Measurements from ENCODE around the gene AGBL1. TPM values are rescaled to one million over a fixed set of nuclear protein-coding genes. Genes with fewer than 3 reads are reported as not detected.

The AGBL1 gene
- total and polyA plus RNA-seq, 2 experiments from 2014 or later = 0.03 TPM; not detected in 1

- peaks cover 12% of the 10 kb centered on the region for H3K36me3 Mint-ChIP-seq (ENCODE audit: low read depth)
- no peaks in the 10 kb centered on the region for H3K27me3 Mint-ChIP-seq (ENCODE audit: insufficient read depth, low read depth, poor library complexity)
- H3K79me2 ChIP-seq (replicated peaks; ENCODE audit: insufficient read depth) = no peaks in the 10 kb centered on the region
- no peak overlapping the region for H3K27ac Mint-ChIP-seq
- H4K20me1 ChIP-seq (replicated peaks; ENCODE audit: insufficient read depth) = no peaks in the 10 kb centered on the region
- no peak for ATAC-seq
- H3K4me3 Mint-ChIP-seq = no peak overlapping the region
- peaks cover 12% of the 10 kb centered on the region for H3K9me2 ChIP-seq (ENCODE audit: insufficient read depth)
- no peak for TF ChIP-seq CREB1 (CRISPR knock-in tag; IDR thresholded peaks at IDR 0.05; ENCODE audit: low read depth)
- TF ChIP-seq POLR2AphosphoS5 (IDR thresholded peaks at IDR 0.05; ENCODE audit: low read depth) = no peak
- no peak for TF ChIP-seq ZNF462 (CRISPR knock-in tag; IDR thresholded peaks at IDR 0.05)
- no peak for TF ChIP-seq NANOG (IDR thresholded peaks at IDR 0.05; ENCODE audit: borderline replicate concordance)
- TF ChIP-seq ZNF114 (CRISPR knock-in tag; IDR thresholded peaks at IDR 0.05) = no peak
- TF ChIP-seq JUNB (IDR thresholded peaks at IDR 0.05; ENCODE audit: unreplicated experiment) = no peak
- no peak for TF ChIP-seq EZH2 (IDR thresholded peaks at IDR 0.05; ENCODE audit: low read depth, unreplicated experiment)
- TF ChIP-seq EZH2phosphoT487 (IDR thresholded peaks at IDR 0.05; ENCODE audit: unreplicated experiment) = no peak
- TF ChIP-seq REST (IDR thresholded peaks at IDR 0.05; ENCODE audit: unreplicated experiment) = no peak
- TF ChIP-seq STAT1 (IDR thresholded peaks at IDR 0.05; ENCODE audit: unreplicated experiment) = no peak
- no peak for TF ChIP-seq CTCF (conservative IDR thresholded peaks at IDR 0.05; ENCODE audit: low read depth in 2 of 2)
- no peak for TF ChIP-seq ETS1 (IDR thresholded peaks at IDR 0.05)
- no peak for TF ChIP-seq ZNF331 (CRISPR knock-in tag; IDR thresholded peaks at IDR 0.05; ENCODE audit: low read depth)
- H3K4me1 ChIP-seq (ENCODE audit: insufficient read depth) = peaks cover 23% of the 10 kb centered on the region
- no peaks in the 10 kb centered on the region for H3F3A ChIP-seq (replicated peaks; ENCODE audit: low read depth)
- H3K9me3 Mint-ChIP-seq = peaks cover 9% of the 10 kb centered on the region; the same call in 1 of the 3 replicates
- H3K4me1 Mint-ChIP-seq = peaks cover 24% of the 10 kb centered on the region
- no peak for DNase-seq (ENCODE audit: low spot score)
- no peak overlapping the region for H3K27ac ChIP-seq (ENCODE audit: low read depth)
- H3K27me3 ChIP-seq (ENCODE audit: insufficient read depth) = no peaks in the 10 kb centered on the region
- H3K4me3 ChIP-seq = no peak overlapping the region
- H2AFZ ChIP-seq = 0 out of 2 replicates have a peak overlapping the region, but pooled peaks have one; percentile 23
- H3K4me2 ChIP-seq = no peak overlapping the region
- H3K36me3 ChIP-seq (ENCODE audit: insufficient read depth) = no peaks in the 10 kb centered on the region
Measured at GRCh38 chr15:86609275-86609674, 529.6 kb downstream of the AGBL1 start.

Measured in GM23338 (cell line).